Measurements from ENCODE around the gene WNT5B.

Gene WNT5B

DNA sequence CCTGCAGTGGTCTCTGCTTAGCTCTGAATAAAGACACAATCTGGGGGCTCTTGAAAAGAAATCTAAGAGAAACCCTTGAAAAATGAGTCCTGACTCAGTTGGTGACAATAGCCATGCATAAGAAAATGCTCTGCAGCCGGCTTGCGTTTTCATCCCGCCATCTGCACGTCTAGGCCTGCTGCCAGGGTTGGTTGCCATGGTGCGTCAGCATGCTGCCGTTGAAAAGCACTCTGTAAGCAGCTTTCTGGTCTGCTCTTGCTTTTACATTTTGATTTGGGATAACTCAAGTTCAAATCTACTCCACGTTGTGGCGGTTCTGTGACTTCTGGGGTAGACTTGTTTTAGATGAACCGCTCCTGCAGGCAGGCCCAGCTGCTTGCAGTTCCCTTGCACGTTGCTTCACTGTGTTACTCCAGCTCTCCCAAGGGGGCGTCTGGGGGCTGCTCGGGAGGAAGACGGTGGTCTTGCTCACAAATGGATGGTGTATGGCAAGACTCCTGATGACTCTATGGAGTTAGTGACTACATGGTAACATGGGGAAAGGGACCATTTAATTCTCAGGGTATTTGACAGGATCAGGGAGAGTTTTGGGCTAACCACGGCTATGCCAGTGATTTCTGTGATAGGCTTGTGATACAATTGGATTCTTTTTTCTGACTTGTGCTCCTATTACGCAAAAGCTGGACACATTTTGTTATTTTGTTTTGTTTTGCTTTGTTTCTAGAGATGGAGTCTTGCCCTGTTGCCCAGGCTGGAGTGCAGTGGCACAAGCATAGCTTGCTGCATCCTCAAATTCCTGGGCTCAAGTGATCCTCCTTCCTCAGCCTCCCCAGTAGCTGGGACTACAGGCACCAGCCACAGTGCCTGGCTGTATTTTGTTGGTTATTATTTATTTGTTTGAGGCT lies 15.8 kb downstream of the WNT5B start:
- ChIA-PET POLR2A (ENCODE audit: low non-redundant PET) (no interaction called here), CTCF (interaction anchor here (0.6 to 6.9 kb wide), 6 partner anchors 8 to 360 kb away, joined by 3 to 34 read pairs (median 4); no protein-coding TSS in a partner anchor)
- TF ChIP-seq, protein P1, sequence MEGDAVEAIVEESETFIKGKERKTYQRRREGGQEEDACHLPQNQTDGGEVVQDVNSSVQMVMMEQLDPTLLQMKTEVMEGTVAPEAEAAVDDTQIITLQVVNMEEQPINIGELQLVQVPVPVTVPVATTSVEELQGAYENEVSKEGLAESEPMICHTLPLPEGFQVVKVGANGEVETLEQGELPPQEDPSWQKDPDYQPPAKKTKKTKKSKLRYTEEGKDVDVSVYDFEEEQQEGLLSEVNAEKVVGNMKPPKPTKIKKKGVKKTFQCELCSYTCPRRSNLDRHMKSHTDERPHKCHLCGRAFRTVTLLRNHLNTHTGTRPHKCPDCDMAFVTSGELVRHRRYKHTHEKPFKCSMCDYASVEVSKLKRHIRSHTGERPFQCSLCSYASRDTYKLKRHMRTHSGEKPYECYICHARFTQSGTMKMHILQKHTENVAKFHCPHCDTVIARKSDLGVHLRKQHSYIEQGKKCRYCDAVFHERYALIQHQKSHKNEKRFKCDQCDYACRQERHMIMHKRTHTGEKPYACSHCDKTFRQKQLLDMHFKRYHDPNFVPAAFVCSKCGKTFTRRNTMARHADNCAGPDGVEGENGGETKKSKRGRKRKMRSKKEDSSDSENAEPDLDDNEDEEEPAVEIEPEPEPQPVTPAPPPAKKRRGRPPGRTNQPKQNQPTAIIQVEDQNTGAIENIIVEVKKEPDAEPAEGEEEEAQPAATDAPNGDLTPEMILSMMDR (conservative IDR thresholded peaks at IDR 0.05; ENCODE audit: low read depth) = no peak
- no peak overlapping the region for H3K27ac ChIP-seq
- peak; percentile 34 for DNase-seq (ENCODE audit: low spot score)

DNA sequence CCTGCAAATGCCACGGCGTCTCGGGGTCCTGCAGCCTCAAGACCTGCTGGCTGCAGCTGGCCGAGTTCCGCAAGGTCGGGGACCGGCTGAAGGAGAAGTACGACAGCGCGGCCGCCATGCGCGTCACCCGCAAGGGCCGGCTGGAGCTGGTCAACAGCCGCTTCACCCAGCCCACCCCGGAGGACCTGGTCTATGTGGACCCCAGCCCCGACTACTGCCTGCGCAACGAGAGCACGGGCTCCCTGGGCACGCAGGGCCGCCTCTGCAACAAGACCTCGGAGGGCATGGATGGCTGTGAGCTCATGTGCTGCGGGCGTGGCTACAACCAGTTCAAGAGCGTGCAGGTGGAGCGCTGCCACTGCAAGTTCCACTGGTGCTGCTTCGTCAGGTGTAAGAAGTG lies 16.8 kb downstream of the WNT5B start:
- POLR2A ChIA-PET (ENCODE audit: low non-redundant PET) = no interaction called here
- TF ChIP-seq, protein P1 (conservative IDR thresholded peaks at IDR 0.05; ENCODE audit: low read depth) = no peak
- no peak for DNase-seq (ENCODE audit: low spot score)
- no peak overlapping the region for H3K27ac ChIP-seq
- CTCF ChIA-PET = interaction anchor here (0.7 to 6.9 kb wide), 3 partner anchors 12 to 942 kb away, joined by 3 to 34 read pairs (median 17); no protein-coding TSS in a partner anchor

DNA sequence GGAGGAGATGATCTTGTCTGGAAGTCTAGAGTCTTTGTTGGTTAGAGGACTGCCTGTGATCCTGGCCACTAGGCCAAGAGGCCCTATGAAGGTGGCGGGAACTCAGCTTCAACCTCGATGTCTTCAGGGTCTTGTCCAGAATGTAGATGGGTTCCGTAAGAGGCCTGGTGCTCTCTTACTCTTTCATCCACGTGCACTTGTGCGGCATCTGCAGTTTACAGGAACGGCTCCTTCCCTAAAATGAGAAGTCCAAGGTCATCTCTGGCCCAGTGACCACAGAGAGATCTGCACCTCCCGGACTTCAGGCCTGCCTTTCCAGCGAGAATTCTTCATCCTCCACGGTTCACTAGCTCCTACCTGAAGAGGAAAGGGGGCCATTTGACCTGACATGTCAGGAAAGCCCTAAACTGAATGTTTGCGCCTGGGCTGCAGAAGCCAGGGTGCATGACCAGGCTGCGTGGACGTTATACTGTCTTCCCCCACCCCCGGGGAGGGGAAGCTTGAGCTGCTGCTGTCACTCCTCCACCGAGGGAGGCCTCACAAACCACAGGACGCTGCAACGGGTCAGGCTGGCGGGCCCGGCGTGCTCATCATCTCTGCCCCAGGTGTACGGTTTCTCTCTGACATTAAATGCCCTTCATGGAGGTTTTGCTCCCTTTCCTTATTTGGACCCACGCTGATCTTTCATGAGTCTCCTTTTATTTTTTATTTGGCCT lies 17.7 kb downstream of the WNT5B start:
- TF ChIP-seq, protein P1 (conservative IDR thresholded peaks at IDR 0.05; ENCODE audit: low read depth) = no peak
- no peak overlapping the region for H3K27ac ChIP-seq
- ChIA-PET POLR2A (ENCODE audit: low non-redundant PET) (no interaction called here), CTCF (interaction anchor here (3.5 to 6.9 kb wide), 2 partner anchors 13 to 144 kb away, joined by 17 to 34 read pairs; no protein-coding TSS in a partner anchor)
- no peak for DNase-seq (ENCODE audit: low spot score)

DNA sequence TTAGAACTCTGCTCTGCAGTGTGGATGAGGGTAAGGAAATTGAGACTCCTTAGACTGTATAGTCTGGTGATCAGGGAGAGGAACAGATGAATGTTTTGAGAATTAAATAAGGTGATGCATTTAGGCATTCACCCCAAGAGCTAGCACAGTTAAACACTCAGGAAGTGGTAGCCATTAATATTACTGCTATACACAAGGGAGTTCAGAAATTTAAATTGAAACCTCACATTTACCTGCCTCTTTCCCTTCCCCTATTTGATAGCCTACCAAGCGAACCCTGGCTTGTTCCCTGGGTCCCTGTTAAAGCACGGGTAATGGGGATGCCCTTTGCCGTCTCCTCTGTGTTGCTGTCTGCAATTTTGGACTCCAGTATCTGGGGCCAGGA lies 18.2 kb downstream of the WNT5B start:
- ChIA-PET POLR2A (ENCODE audit: low non-redundant PET) (no interaction called here), CTCF (interaction anchor here (6.9 kb wide), 1 partner anchor 143 kb away, joined by 34 read pairs; no protein-coding TSS in a partner anchor)
- no peak overlapping the region for H3K27ac ChIP-seq
- TF ChIP-seq, protein P1 (conservative IDR thresholded peaks at IDR 0.05; ENCODE audit: low read depth) = no peak
- no peak for DNase-seq (ENCODE audit: low spot score)

DNA sequence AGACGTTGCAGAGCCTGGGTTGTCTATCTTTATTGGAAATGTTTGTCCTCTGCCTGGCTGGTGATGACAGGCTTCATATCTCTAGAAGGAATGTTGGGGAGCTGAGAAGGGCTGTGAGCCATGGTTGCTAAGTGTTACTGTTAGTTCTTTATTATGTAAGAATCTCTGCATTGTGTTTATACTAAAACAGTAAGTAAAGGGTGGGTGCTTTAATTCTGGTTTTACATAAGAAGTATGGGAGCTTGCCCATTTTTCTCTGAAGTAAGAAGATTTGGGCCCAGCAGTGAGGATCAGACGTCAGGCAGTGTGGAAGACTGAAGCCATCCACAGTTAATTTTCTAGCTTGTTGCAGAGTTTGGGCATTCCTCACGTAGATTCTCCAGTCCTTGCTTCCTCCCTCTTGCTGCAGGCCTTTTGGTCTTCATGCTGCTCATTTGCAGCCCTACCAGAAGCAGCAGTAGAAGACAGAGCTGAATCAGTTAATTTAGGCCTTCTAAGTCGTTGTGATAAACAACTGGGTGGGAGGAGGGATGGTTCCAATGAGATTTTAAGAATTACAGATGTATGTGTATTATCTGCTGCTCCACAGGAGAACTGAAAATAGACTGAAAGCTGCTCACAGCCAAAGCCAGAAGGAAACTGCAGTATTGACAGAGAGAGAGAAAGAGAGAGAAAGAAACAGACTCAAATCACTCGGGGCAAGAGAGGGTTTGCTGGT lies 21.4 kb downstream of the WNT5B start:
- H3K27ac ChIP-seq = no peak overlapping the region
- CTCF ChIA-PET = interaction anchor here (0.6 to 6.9 kb wide), 3 partner anchors 31 to 290 kb away, joined by 3 to 34 read pairs (median 3); no protein-coding TSS in a partner anchor
- no peak for DNase-seq (ENCODE audit: low spot score)
- TF ChIP-seq, protein P1 (conservative IDR thresholded peaks at IDR 0.05; ENCODE audit: low read depth) = no peak
- POLR2A ChIA-PET (ENCODE audit: low non-redundant PET) = no interaction called here

DNA sequence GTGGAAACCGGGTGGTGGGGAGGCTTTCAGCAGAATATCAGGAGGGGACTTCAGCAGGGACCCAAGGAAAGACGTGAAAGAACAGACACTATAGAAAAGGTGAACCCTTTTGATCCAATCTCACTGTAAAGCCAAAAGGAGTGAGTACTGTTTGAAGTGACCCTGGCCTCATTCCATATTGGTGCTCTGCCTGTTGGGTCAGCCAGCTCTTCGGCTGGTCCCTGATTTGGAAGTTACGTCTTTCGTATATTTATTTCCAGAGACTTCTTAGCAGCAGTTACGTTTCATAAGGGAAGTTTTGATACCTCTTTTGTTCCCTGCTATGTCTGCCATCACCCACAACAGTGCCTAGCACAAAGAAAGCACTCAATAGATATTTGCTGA lies 21.9 kb downstream of the WNT5B start:
- no peak for DNase-seq (ENCODE audit: low spot score)
- ChIA-PET POLR2A (ENCODE audit: low non-redundant PET) (no interaction called here), CTCF (interaction anchor here (0.6 to 6.9 kb wide), 2 partner anchors 32 to 139 kb away, joined by 3 to 34 read pairs; no protein-coding TSS in a partner anchor)
- TF ChIP-seq, protein P1 (conservative IDR thresholded peaks at IDR 0.05; ENCODE audit: low read depth) = no peak
- no peak overlapping the region for H3K27ac ChIP-seq

All from RWPE1 (cell line).